ENCODE data around the gene OXER1. TPM values are rescaled to one million over a fixed set of nuclear protein-coding genes. Genes with fewer than 3 reads are reported as not detected.

Gene OXER1, protein sequence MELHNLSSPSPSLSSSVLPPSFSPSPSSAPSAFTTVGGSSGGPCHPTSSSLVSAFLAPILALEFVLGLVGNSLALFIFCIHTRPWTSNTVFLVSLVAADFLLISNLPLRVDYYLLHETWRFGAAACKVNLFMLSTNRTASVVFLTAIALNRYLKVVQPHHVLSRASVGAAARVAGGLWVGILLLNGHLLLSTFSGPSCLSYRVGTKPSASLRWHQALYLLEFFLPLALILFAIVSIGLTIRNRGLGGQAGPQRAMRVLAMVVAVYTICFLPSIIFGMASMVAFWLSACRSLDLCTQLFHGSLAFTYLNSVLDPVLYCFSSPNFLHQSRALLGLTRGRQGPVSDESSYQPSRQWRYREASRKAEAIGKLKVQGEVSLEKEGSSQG
- 0.63 TPM for polyA plus RNA-seq

DNA sequence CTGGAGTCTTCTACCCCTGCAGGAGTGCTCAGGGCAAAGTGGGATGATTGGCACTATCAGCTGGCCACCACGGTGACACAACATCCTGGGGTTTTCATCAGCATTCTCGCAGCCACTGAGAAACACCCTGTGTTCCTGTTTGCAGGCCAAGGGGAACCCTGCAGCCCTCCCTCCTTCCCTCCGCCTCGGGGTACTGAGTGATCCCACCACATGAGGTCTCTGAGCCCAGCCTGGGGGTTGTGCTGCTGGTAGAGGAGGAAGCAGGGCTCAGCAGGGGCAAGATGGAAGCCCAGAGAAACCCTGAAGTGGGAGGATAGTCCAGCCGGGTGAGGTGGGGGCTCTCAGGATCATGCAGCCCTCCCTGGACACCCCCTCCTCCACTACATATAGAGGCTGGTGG lies at the start of gene OXER1:
Gene OXER1, minus strand, starts transcription at position 40 of the 400 bp plus-strand sequence. CDS start 73 bp downstream, outside the sequence.
- Mint-ChIP-seq H3K9me3 (no peaks in the 10 kb centered on the region), H3K27me3 (no peaks in the 10 kb centered on the region), H3K4me1 (peaks cover 0 to 5% (median 3%) of the 10 kb centered on the region in 3 donors), H3K27ac (no peak within 1 kb of the TSS), H3K4me3 (no peak within 1 kb of the TSS), H3K36me3 (peaks cover 5% of the 10 kb centered on the region)

- peak overlapping the region; percentile 47 to 97 (median 82) for H3K27ac Mint-ChIP-seq
- H3K9me3 Mint-ChIP-seq: peaks cover 0 to 4% (median 3%) of the 10 kb centered on the region in 3 donors
- H3K27me3 Mint-ChIP-seq: no peaks in the 10 kb centered on the region
- peaks cover 1% of the 10 kb centered on the region for H3K36me3 Mint-ChIP-seq
- H3K4me1 Mint-ChIP-seq: peaks cover 9 to 16% (median 15%) of the 10 kb centered on the region in 3 donors
- peak overlapping the region in 2 of 4 donors; percentile 12 to 94 for H3K4me3 Mint-ChIP-seq
Observed at GRCh38 chr2:42812899-42813479, 49.1 kb upstream of the OXER1 start.

GRCh38 chr2:42810971-42811811 lies 47.3 kb upstream of the OXER1 start:
- Mint-ChIP-seq H3K36me3 (peaks cover 1% of the 10 kb centered on the region), H3K27me3 (no peaks in the 10 kb centered on the region), H3K4me3 (peak overlapping the region; percentile 92 to 97 (median 96)), H3K27ac (peak overlapping the region; percentile 96 to 99 (median 98)), H3K4me1 (peaks cover 7 to 16% (median 15%) of the 10 kb centered on the region in 3 donors), H3K9me3 (peaks cover 0 to 4% (median 3%) of the 10 kb centered on the region in 3 donors)

- Mint-ChIP-seq H3K27ac (peak overlapping the region; percentile 96 to 99 (median 98)), H3K27me3 (no peaks in the 10 kb centered on the region), H3K36me3 (peaks cover 1% of the 10 kb centered on the region), H3K9me3 (peaks cover 0 to 4% (median 3%) of the 10 kb centered on the region in 3 donors), H3K4me1 (peaks cover 6 to 16% (median 15%) of the 10 kb centered on the region in 3 donors), H3K4me3 (peak overlapping the region; percentile 92 to 97 (median 96))
Observed at GRCh38 chr2:42810121-42810970, 46.4 kb upstream of the OXER1 start.

- Mint-ChIP-seq H3K27ac (peak overlapping the region; percentile 77 to 98 (median 78)), H3K36me3 (peaks cover 1% of the 10 kb centered on the region), H3K27me3 (no peaks in the 10 kb centered on the region), H3K4me3 (peak overlapping the region; percentile 66 to 91 (median 84)), H3K9me3 (peaks cover 0 to 4% (median 3%) of the 10 kb centered on the region in 3 donors), H3K4me1 (peaks cover 6 to 16% (median 15%) of the 10 kb centered on the region in 3 donors)
Observed at GRCh38 chr2:42809819-42810120, 45.8 kb upstream of the OXER1 start.

GRCh38 chr2:42809131-42809818 lies 45.3 kb upstream of the OXER1 start:
- H3K4me1 Mint-ChIP-seq: peaks cover 6 to 16% (median 15%) of the 10 kb centered on the region in 3 donors
- peak overlapping the region; percentile 66 to 91 (median 84) for H3K4me3 Mint-ChIP-seq
- no peaks in the 10 kb centered on the region for H3K27me3 Mint-ChIP-seq
- peaks cover 1% of the 10 kb centered on the region for H3K36me3 Mint-ChIP-seq
- H3K9me3 Mint-ChIP-seq: peaks cover 0 to 4% (median 3%) of the 10 kb centered on the region in 3 donors
- peak overlapping the region; percentile 77 to 98 (median 94) for H3K27ac Mint-ChIP-seq

- H3K4me3 Mint-ChIP-seq: peak overlapping the region; percentile 56 to 83 (median 68)
- H3K27me3 Mint-ChIP-seq: no peaks in the 10 kb centered on the region
- no peaks in the 10 kb centered on the region for H3K36me3 Mint-ChIP-seq
- peaks cover 6 to 16% (median 15%) of the 10 kb centered on the region in 3 donors for H3K4me1 Mint-ChIP-seq
- no peaks in the 10 kb centered on the region for H3K9me3 Mint-ChIP-seq
- peak overlapping the region in 2 of 3 donors; percentile 62 to 86 for H3K27ac Mint-ChIP-seq
Observed at GRCh38 chr2:42808301-42808700, 44.4 kb upstream of the OXER1 start.

DNA sequence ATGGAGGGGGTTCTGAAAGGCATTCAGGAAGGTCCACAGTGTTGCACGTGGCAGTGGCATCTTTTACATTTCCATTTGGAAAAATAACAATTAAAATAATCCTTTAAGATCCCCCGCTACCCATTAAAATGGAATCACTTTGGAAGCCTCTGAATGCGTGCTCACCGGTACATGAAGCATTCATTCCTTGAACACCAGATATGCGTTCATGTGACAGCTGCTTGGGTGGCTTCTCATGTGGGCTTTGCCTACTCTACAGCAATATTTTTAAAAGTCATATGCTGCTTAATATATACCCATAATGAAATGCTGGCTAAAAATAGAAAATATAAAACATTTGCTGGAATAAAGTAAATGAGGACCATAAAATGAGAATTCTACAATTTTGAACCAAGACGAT lies 42.9 kb upstream of the OXER1 start:
- Mint-ChIP-seq H3K27ac (no peak overlapping the region), H3K27me3 (no peaks in the 10 kb centered on the region), H3K36me3 (no peaks in the 10 kb centered on the region), H3K9me3 (no peaks in the 10 kb centered on the region), H3K4me3 (no peak overlapping the region), H3K4me1 (peaks cover 7 to 13% (median 8%) of the 10 kb centered on the region in 3 donors)

- peak overlapping the region in 1 of 4 donors; percentile 47 for H3K4me3 Mint-ChIP-seq
- peaks cover 3 to 9% (median 8%) of the 10 kb centered on the region in 3 donors for H3K4me1 Mint-ChIP-seq
- no peaks in the 10 kb centered on the region for H3K27me3 Mint-ChIP-seq
- H3K36me3 Mint-ChIP-seq: no peaks in the 10 kb centered on the region
- no peaks in the 10 kb centered on the region for H3K9me3 Mint-ChIP-seq
- H3K27ac Mint-ChIP-seq: peak overlapping the region in 1 of 3 donors; percentile 79
Observed at GRCh38 chr2:42804891-42805290, 41.0 kb upstream of the OXER1 start.

GRCh38 chr2:42804338-42804737 lies 40.4 kb upstream of the OXER1 start:
- Mint-ChIP-seq H3K4me1 (peaks cover 3 to 9% (median 8%) of the 10 kb centered on the region in 3 donors), H3K36me3 (no peaks in the 10 kb centered on the region), H3K27me3 (no peaks in the 10 kb centered on the region), H3K4me3 (no peak overlapping the region), H3K9me3 (no peaks in the 10 kb centered on the region), H3K27ac (no peak overlapping the region)

GRCh38 chr2:42802150-42802549 lies 38.2 kb upstream of the OXER1 start:
- H3K36me3 Mint-ChIP-seq: no peaks in the 10 kb centered on the region
- no peaks in the 10 kb centered on the region for H3K27me3 Mint-ChIP-seq
- H3K27ac Mint-ChIP-seq: peak overlapping the region in 1 of 3 donors; percentile 3
- no peak overlapping the region for H3K4me3 Mint-ChIP-seq
- no peaks in the 10 kb centered on the region for H3K9me3 Mint-ChIP-seq
- H3K4me1 Mint-ChIP-seq: peaks cover 3 to 7% (median 4%) of the 10 kb centered on the region in 3 donors

DNA sequence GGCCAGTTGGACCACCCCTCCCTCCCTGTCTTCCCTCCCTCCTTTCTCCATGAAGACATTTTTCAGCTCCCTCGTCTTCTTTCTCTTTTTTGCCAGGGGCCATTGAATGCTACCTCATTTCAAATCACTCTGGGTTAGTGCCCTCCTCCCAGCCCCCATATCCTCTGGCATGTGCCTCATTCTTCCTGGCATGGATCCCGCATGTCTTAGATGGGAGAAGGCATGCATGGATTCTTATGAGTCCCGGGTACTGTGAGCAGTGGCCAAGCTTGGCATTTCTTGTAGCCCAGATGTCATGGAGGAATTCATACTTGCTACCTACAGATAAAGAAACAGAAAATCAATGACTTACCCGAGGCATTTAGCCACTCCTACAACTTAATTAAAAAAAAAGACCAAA lies 37.4 kb upstream of the OXER1 start:
- Mint-ChIP-seq H3K4me3 (peak overlapping the region in 1 of 4 donors; percentile 42), H3K27ac (peak overlapping the region in 2 of 3 donors; percentile 3 to 86), H3K27me3 (no peaks in the 10 kb centered on the region), H3K36me3 (no peaks in the 10 kb centered on the region), H3K4me1 (peaks cover 7 to 12% (median 8%) of the 10 kb centered on the region in 3 donors), H3K9me3 (no peaks in the 10 kb centered on the region)

DNA sequence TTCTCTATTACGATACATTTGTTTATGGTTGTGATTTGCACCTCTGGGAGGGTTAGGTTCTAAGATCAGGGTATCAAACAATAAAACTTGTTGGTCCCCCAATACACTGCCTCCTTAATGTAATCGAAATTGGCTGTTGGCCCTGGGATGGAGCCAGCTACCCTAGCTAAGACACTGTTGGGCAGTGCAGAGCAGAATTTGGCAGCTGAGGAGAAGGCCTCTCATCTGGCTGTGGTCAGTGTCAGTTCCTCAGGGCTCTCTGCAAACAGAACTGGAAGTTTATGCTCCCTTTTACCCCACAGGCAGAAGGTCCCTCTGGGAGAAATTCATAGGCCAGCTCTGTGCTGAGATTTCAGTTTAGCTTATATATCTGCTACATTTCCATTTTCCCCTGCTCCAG lies 37.0 kb upstream of the OXER1 start:
- H3K9me3 Mint-ChIP-seq: peaks cover 0 to 2% (median 0%) of the 10 kb centered on the region in 3 donors
- H3K27me3 Mint-ChIP-seq: no peaks in the 10 kb centered on the region
- peaks cover 10 to 16% (median 11%) of the 10 kb centered on the region in 3 donors for H3K4me1 Mint-ChIP-seq
- H3K27ac Mint-ChIP-seq: peak overlapping the region in 2 of 3 donors; percentile 19 to 86
- no peak overlapping the region for H3K4me3 Mint-ChIP-seq
- H3K36me3 Mint-ChIP-seq: no peaks in the 10 kb centered on the region

Data from IgD-negative memory B cell (primary cell).